Measurements from ENCODE around the gene ATF7.

The ATF7 gene

DNA sequence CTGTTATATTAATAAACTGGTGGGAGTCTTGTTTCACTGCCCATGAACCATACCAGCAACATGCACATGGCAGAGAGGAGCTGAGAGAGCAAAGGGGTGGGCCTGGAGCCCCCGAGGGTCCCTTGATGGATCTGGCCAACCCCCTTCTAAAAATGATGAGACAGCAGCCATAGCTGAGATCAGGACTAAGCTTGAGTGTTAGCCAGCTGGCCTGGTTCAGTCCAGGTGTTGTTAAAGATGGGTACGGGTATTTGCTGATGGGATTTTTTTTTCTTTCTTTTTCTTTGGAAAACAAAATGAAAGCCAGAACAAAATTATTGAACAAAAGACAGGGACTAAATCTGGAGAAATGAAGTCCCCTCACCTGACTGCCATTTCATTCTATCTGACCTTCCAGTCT, 158.3 kb downstream of the ATF7 start:
- H3K36me3 ChIP-seq (ENCODE audit: insufficient read depth, low read length), result peaks cover 99% of the 10 kb centered on the region
- DNase-seq (no peak), ATAC-seq (ENCODE audit: insufficient read depth, low read depth) (no peak)
- H3K27ac ChIP-seq (ENCODE audit: low read length), result no peak overlapping the region
- no peaks in the 10 kb centered on the region for H3K9me3 ChIP-seq (ENCODE audit: insufficient read depth, low read length, severe bottlenecking)
- no peak overlapping the region for H2AFZ ChIP-seq (ENCODE audit: low read depth, low read length)
- TF ChIP-seq EZH2 (IDR thresholded peaks at IDR 0.05; ENCODE audit: borderline replicate concordance, low read depth, low read length, severe bottlenecking), result no peak
- TF ChIP-seq, protein P1, sequence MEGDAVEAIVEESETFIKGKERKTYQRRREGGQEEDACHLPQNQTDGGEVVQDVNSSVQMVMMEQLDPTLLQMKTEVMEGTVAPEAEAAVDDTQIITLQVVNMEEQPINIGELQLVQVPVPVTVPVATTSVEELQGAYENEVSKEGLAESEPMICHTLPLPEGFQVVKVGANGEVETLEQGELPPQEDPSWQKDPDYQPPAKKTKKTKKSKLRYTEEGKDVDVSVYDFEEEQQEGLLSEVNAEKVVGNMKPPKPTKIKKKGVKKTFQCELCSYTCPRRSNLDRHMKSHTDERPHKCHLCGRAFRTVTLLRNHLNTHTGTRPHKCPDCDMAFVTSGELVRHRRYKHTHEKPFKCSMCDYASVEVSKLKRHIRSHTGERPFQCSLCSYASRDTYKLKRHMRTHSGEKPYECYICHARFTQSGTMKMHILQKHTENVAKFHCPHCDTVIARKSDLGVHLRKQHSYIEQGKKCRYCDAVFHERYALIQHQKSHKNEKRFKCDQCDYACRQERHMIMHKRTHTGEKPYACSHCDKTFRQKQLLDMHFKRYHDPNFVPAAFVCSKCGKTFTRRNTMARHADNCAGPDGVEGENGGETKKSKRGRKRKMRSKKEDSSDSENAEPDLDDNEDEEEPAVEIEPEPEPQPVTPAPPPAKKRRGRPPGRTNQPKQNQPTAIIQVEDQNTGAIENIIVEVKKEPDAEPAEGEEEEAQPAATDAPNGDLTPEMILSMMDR (IDR thresholded peaks at IDR 0.05; ENCODE audit: borderline replicate concordance, extremely low read depth, low read length, poor library complexity, severe bottlenecking), result no peak
- peaks cover 85% of the 10 kb centered on the region for H3K79me2 ChIP-seq (ENCODE audit: insufficient read depth, low read length)
- no peaks in the 10 kb centered on the region for H3K27me3 ChIP-seq (ENCODE audit: insufficient read depth, low read length, poor library complexity)
- H3K4me2 ChIP-seq (ENCODE audit: insufficient read depth, low read length), result no peak overlapping the region
- H3K9ac ChIP-seq (ENCODE audit: low read depth, low read length), result no peak overlapping the region
- peaks cover 79% of the 10 kb centered on the region for H4K20me1 ChIP-seq (ENCODE audit: insufficient read depth, low read length)
- H3K4me3 ChIP-seq (ENCODE audit: low read depth in 1 of 2, low read length in 2 of 2), result no peak overlapping the region
- H3K4me1 ChIP-seq (ENCODE audit: insufficient read depth, low read length), result peaks cover 3% of the 10 kb centered on the region; the same call in 1 of the 2 replicates

DNA sequence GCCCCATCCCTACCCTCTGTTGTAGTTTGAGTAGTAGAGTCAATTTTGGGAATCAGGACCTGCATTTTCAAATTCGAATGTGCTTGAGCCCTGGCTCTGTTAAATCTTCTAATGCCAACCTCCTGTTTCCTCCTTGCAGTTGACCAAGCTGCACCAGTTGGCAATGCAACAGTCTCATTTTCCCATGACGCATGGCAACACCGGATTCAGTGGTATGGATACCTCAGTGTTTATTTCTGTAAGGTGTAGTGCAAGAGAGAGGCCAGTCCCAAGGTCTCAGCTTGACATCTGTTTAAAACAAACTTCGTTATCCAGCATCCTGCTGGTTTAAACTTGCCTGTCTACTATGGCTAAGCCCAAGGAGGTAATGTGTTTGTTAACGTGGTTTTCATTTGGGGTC, 159.1 kb downstream of the ATF7 start:
- H3K4me1 ChIP-seq (ENCODE audit: insufficient read depth, low read length), result peaks cover 3% of the 10 kb centered on the region; the same call in 1 of the 2 replicates
- H3K36me3 ChIP-seq (ENCODE audit: insufficient read depth, low read length), result peaks cover 99% of the 10 kb centered on the region
- peaks cover 85% of the 10 kb centered on the region for H3K79me2 ChIP-seq (ENCODE audit: insufficient read depth, low read length)
- no peak overlapping the region for H3K9ac ChIP-seq (ENCODE audit: low read depth, low read length)
- H3K9me3 ChIP-seq (ENCODE audit: insufficient read depth, low read length, severe bottlenecking), result no peaks in the 10 kb centered on the region
- ATAC-seq (ENCODE audit: insufficient read depth, low read depth), result no peak
- no peak for DNase-seq
- no peak overlapping the region for H2AFZ ChIP-seq (ENCODE audit: low read depth, low read length)
- H3K4me3 ChIP-seq (ENCODE audit: low read depth in 1 of 2, low read length in 2 of 2), result no peak overlapping the region
- H4K20me1 ChIP-seq (ENCODE audit: insufficient read depth, low read length), result peaks cover 78% of the 10 kb centered on the region
- no peaks in the 10 kb centered on the region for H3K27me3 ChIP-seq (ENCODE audit: insufficient read depth, low read length, poor library complexity)
- TF ChIP-seq, protein P1 (IDR thresholded peaks at IDR 0.05; ENCODE audit: borderline replicate concordance, extremely low read depth, low read length, poor library complexity, severe bottlenecking), result no peak
- TF ChIP-seq EZH2 (IDR thresholded peaks at IDR 0.05; ENCODE audit: borderline replicate concordance, low read depth, low read length, severe bottlenecking), result no peak
- H3K27ac ChIP-seq (ENCODE audit: low read length), result no peak overlapping the region
- no peak overlapping the region for H3K4me2 ChIP-seq (ENCODE audit: insufficient read depth, low read length)

DNA sequence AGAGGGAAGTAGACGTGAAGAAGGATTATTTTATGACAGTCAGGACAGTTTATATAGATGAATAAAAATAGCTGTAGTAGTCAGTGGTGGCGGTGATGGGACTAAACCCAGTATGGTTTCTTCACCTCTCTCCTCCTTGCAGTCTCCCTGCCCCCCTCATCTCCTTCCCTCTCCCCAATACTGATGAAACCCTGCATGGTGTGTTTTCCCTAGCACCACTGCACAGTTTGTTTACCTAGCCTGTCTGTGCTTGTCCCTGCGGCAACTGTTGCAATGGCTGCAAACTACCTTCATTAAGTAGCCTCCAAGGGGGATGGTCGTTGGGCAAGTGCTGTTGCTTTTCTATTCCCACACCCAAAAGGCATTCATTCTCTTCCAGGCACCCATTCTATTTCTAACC, 159.5 kb downstream of the ATF7 start:
- no peaks in the 10 kb centered on the region for H3K9me3 ChIP-seq (ENCODE audit: insufficient read depth, low read length, severe bottlenecking)
- H2AFZ ChIP-seq (ENCODE audit: low read depth, low read length), result no peak overlapping the region
- H4K20me1 ChIP-seq (ENCODE audit: insufficient read depth, low read length), result peaks cover 78% of the 10 kb centered on the region
- DNase-seq (no peak), ATAC-seq (ENCODE audit: insufficient read depth, low read depth) (no peak)
- no peak overlapping the region for H3K4me2 ChIP-seq (ENCODE audit: insufficient read depth, low read length)
- peaks cover 3% of the 10 kb centered on the region; the same call in 1 of the 2 replicates for H3K4me1 ChIP-seq (ENCODE audit: insufficient read depth, low read length)
- H3K9ac ChIP-seq (ENCODE audit: low read depth, low read length), result no peak overlapping the region
- no peak overlapping the region for H3K4me3 ChIP-seq (ENCODE audit: low read depth in 1 of 2, low read length in 2 of 2)
- no peak overlapping the region for H3K27ac ChIP-seq (ENCODE audit: low read length)
- no peak for TF ChIP-seq EZH2 (IDR thresholded peaks at IDR 0.05; ENCODE audit: borderline replicate concordance, low read depth, low read length, severe bottlenecking)
- TF ChIP-seq, protein P1 (IDR thresholded peaks at IDR 0.05; ENCODE audit: borderline replicate concordance, extremely low read depth, low read length, poor library complexity, severe bottlenecking), result no peak
- H3K27me3 ChIP-seq (ENCODE audit: insufficient read depth, low read length, poor library complexity), result no peaks in the 10 kb centered on the region
- peaks cover 85% of the 10 kb centered on the region for H3K79me2 ChIP-seq (ENCODE audit: insufficient read depth, low read length)
- peaks cover 99% of the 10 kb centered on the region for H3K36me3 ChIP-seq (ENCODE audit: insufficient read depth, low read length)

DNA sequence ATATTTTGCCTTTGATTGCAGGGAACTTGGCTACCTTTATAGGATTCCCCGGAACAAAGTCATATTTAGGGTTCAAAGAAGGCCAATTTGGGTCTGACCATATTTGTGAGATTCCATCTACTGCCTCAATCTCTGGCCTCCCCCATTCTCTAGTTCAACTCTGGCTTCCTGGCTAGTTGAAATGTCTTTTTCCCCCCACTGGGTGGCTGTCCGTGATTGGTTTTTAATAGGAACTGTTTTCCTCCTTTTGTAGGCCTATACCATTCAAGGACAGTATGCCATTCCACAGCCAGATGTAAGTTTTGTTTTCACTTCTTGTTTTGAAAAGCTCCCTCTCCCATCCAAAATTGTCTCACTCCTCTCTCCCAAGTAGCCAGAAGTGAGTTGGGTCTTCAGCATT, 160.5 kb downstream of the ATF7 start:
- Histone ChIP-seq H3K27me3 (ENCODE audit: insufficient read depth, low read length, poor library complexity) (no peaks in the 10 kb centered on the region), H3K4me3 (ENCODE audit: low read depth in 1 of 2, low read length in 2 of 2) (no peak overlapping the region), H3K4me2 (ENCODE audit: insufficient read depth, low read length) (no peak overlapping the region), H3K9ac (ENCODE audit: low read depth, low read length) (no peak overlapping the region), H3K9me3 (ENCODE audit: insufficient read depth, low read length, severe bottlenecking) (no peaks in the 10 kb centered on the region), H2AFZ (ENCODE audit: low read depth, low read length) (no peak overlapping the region), H3K4me1 (ENCODE audit: insufficient read depth, low read length) (peaks cover 7% of the 10 kb centered on the region; the same call in 1 of the 2 replicates), H3K79me2 (ENCODE audit: insufficient read depth, low read length) (peaks cover 88% of the 10 kb centered on the region), H3K36me3 (ENCODE audit: insufficient read depth, low read length) (peaks cover 100% of the 10 kb centered on the region), H3K27ac (ENCODE audit: low read length) (no peak overlapping the region), H4K20me1 (ENCODE audit: insufficient read depth, low read length) (peaks cover 82% of the 10 kb centered on the region)
- DNase-seq (no peak), ATAC-seq (ENCODE audit: insufficient read depth, low read depth) (no peak)
- TF ChIP-seq, protein P1 (IDR thresholded peaks at IDR 0.05; ENCODE audit: borderline replicate concordance, extremely low read depth, low read length, poor library complexity, severe bottlenecking), result no peak
- no peak for TF ChIP-seq EZH2 (IDR thresholded peaks at IDR 0.05; ENCODE audit: borderline replicate concordance, low read depth, low read length, severe bottlenecking)

Data from DND-41 (cell line).